CD4-positive, alpha-beta T cell treated with Interferon alpha-2 for 1 hour (primary cell): ENCODE results near the gene TEX36.
"Not testable (repeated sequence)": the region's sequence is repeated elsewhere in the genome, so short reads cannot be mapped to it uniquely, and the experiment has no call there.

ENCODE experiments used
- DNase-seq, 2 donors: peaks; one replicate each; pipeline ENCODE4 v3.0.0-alpha.2; 2020 to 2022

The TEX36 gene

GRCh38 chr10:125628104-125629049 is 54.6 kb downstream of the TEX36 start:
- DNase-seq, result no peak

GRCh38 chr10:125627646-125628045 is 55.3 kb downstream of the TEX36 start:
- no peak for DNase-seq

GRCh38 chr10:125626671-125627070 is 56.3 kb downstream of the TEX36 start:
- DNase-seq, result no peak

DNA sequence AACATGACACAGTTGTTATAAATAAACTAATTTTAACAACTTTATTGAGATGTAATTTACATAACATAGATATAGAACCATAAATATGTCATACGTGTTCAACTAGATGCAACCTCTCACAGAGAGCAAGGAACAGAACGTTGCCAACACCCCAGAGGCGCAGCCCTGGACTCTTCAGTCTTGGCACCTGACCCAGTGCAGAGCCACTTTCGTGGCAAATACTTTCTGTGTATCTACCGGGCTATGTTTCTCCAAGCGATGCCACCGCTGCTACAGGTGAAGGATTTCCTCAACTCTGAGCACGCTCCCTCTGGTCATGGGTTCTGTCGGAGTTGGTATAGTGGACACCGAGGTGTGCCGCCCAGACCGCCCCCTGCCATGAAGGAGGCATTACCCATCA is 57.4 kb downstream of the TEX36 start:
- no peak for DNase-seq

DNA sequence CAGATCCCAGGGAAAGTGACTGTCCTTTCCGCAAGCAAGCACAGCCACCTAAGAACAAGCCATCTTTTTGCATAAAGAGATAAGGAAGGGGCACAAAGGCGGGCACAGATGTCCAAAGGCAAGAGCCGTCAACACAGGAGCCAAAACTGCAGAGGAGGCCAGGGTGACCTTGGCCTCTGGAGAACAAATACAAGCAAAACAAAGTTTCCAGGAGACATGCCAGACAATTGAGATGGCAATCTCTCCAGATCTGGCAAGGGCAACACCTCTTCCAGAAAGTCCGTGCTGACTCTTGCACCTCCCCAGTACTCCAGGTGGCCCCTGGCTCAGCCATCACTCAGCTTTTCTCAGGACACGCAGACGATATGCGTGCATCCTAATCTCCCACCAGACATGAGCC is 58.2 kb downstream of the TEX36 start:
- DNase-seq, result no peak

GRCh38 chr10:125621052-125621451 is 61.9 kb downstream of the TEX36 start:
- no peak for DNase-seq

GRCh38 chr10:125620401-125620800 is 62.6 kb downstream of the TEX36 start:
- no peak for DNase-seq

DNA sequence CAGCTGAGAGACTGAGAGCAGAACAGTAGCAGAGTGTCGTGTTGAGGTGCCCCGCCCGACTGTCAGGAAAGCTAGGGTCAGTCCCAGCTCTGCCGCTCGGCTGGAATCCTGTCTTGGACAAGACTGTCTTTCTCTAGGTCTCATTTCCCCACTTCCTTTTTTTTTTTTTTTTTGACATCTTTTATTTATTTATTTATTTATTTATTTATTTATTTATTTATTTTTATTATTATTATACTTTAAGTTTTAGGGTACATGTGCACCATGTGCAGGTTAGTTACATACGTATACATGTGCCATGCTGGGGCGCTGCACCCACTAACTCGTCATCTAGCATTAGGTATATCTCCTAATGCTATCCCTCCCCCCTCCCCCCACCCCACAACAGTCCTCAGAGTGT is 69.9 kb downstream of the TEX36 start:
- DNase-seq, result not testable (repeated sequence)

GRCh38 chr10:125611756-125612155 is 71.2 kb downstream of the TEX36 start:
- DNase-seq, result no peak

DNA sequence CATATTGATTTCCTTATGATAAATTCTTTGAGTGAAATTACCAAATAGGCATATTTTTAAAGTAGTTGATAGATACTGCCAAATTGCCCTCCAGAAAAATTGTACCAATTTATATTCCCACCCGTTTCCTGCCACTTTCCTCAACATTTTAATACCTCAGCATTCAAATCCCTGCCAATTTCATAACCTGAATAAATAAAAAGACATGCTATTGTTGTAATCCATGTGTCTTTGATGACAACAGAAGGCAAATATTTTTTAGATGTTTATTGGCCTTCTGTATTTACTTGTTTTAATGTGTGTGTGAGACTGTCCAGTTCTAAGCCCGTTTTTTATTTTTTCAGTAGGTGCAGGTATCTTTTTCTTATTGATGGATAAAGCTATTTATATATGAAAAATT is 71.7 kb downstream of the TEX36 start:
- DNase-seq, result no peak

GRCh38 chr10:125609859-125610258 is 73.1 kb downstream of the TEX36 start:
- DNase-seq, result no peak

- no peak for DNase-seq
Observed at GRCh38 chr10:125608474-125608873, 74.5 kb downstream of the TEX36 start.

GRCh38 chr10:125607689-125608290 is 75.2 kb downstream of the TEX36 start:
- no peak for DNase-seq

- no peak for DNase-seq
Observed at GRCh38 chr10:125606414-125607010, 76.5 kb downstream of the TEX36 start.
